HepG2 (cell line): ENCODE results near the gene MICOS13. TPM values are rescaled to one million over a fixed set of nuclear protein-coding genes. Genes with fewer than 3 reads are reported as not detected.

Experiments
- AGO2 ChIP-seq: fragments of 200-400 bp; formaldehyde crosslinking; optimal IDR thresholded peaks from 2 replicates; pipeline ENCODE3; 2017; ENCODE audit warnings: mild to moderate bottlenecking, low read depth, low read length, moderate library complexity
- DNMT3B ChIP-seq: conservative IDR thresholded peaks from 2 replicates; pipeline ENCODE4 v1.6.1; 2016; ENCODE audit warnings: missing biosample characterization, control low read depth
- GATAD1 ChIP-seq: IDR thresholded peaks from 2 replicates; pipeline ENCODE4 v1.6.1; 2016; ENCODE audit warnings: missing genetic modification reagents, missing compliant biosample characterization
- GFI1 ChIP-seq: sonication (generic); formaldehyde crosslinking; IDR thresholded peaks from 2 replicates; pipeline ENCODE4 v1.5.0; 2020; ENCODE audit warnings: missing genetic modification reagents, mild to moderate bottlenecking, borderline replicate concordance
- HNF4A ChIP-seq: sonication (generic); formaldehyde crosslinking; IDR thresholded peaks from 2 replicates; pipeline ENCODE4 v1.4.0; 2020; ENCODE audit warnings: missing genetic modification reagents
- HNRNPL ChIP-seq: fragments of 200-400 bp; formaldehyde crosslinking; IDR thresholded peaks from 2 replicates; pipeline ENCODE4 v1.6.1; 2017; ENCODE audit warnings: mild to moderate bottlenecking, low read depth, low read length
- NFAT5 ChIP-seq: sonication (generic); formaldehyde crosslinking; IDR thresholded peaks from 2 replicates; pipeline ENCODE4 v1.4.0; 2020; ENCODE audit warnings: missing genetic modification reagents
- NR2C2 ChIP-seq: sonication (generic); formaldehyde crosslinking; IDR thresholded peaks from 2 replicates; pipeline ENCODE4 v1.4.0; 2020; ENCODE audit warnings: missing genetic modification reagents, mild to moderate bottlenecking, moderate library complexity, borderline replicate concordance
- RBFOX2 ChIP-seq: fragments of 200-400 bp; formaldehyde crosslinking; IDR thresholded peaks from 2 replicates; pipeline ENCODE4 v1.6.1; 2017; ENCODE audit warnings: low read depth, mild to moderate bottlenecking, low read length
- RNF2 ChIP-seq: fragments of 450-650 bp; conservative IDR thresholded peaks from 2 replicates; pipeline ENCODE4 v1.6.1; 2016; ENCODE audit warnings: low read depth
- SALL1 ChIP-seq: sonication (generic); formaldehyde crosslinking; IDR thresholded peaks from 2 replicates; pipeline ENCODE4 v1.8.0; 2022; ENCODE audit warnings: mild to moderate bottlenecking, missing genetic modification reagents
- SIX1 ChIP-seq: sonication (generic); formaldehyde crosslinking; IDR thresholded peaks from 2 replicates; pipeline ENCODE4 v1.4.0; 2020; ENCODE audit warnings: missing genetic modification reagents, borderline replicate concordance
- SMAD3 ChIP-seq: sonication (generic); formaldehyde crosslinking; IDR thresholded peaks from 2 replicates; pipeline ENCODE4 v1.4.0; 2020; ENCODE audit warnings: missing genetic modification reagents
- THAP7 ChIP-seq: sonication (generic); formaldehyde crosslinking; IDR thresholded peaks from 2 replicates; pipeline ENCODE4 v1.8.1; 2023; ENCODE audit warnings: mild to moderate bottlenecking, missing genetic modification reagents
- TSC22D2 ChIP-seq: sonication (generic); formaldehyde crosslinking; IDR thresholded peaks from 2 replicates; pipeline ENCODE4 v1.5.1; 2020; ENCODE audit warnings: missing genetic modification reagents, mild to moderate bottlenecking, borderline replicate concordance
- ZKSCAN8 ChIP-seq: IDR thresholded peaks from 2 replicates; pipeline ENCODE4 v1.6.1; 2016; ENCODE audit warnings: borderline replicate concordance, missing genetic modification reagents, missing compliant biosample characterization
- ZNF230 ChIP-seq: sonication (generic); formaldehyde crosslinking; IDR thresholded peaks from 2 replicates; pipeline ENCODE4 v1.4.0; 2020; ENCODE audit warnings: mild to moderate bottlenecking, missing genetic modification reagents
- ZNF432 ChIP-seq: sonication (generic); formaldehyde crosslinking; IDR thresholded peaks from 2 replicates; pipeline ENCODE4 v1.5.0; 2020; ENCODE audit warnings: missing genetic modification reagents, mild to moderate bottlenecking, borderline replicate concordance
- ZNF780A ChIP-seq: sonication (generic); formaldehyde crosslinking; IDR thresholded peaks from 2 replicates; pipeline ENCODE4 v1.8.0; 2022; ENCODE audit warnings: mild to moderate bottlenecking, missing genetic modification reagents, moderate library complexity
- ZSCAN12 ChIP-seq: sonication (generic); formaldehyde crosslinking; IDR thresholded peaks from 2 replicates; pipeline ENCODE4 v1.9.0; 2021; ENCODE audit warnings: mild to moderate bottlenecking, missing genetic modification reagents
- polyA plus RNA-seq, 8 experiments: library from polyadenylated mRNA; depleted of rRNA in 3 of 8; stranded (reverse) in 7 of 8; unstranded in 1 of 8; fragments of >200 nt; fragmentation: Illumina TruSeq in 4 of 8; extraction: Trizol in 4 of 8; gene quantifications; 2 replicates each; pipeline versions ENCODE4 v1.2.1 to v1.2.3, GENCODE V29; 2011 to 2016; ENCODE audit warnings: low read depth in 4 of 8, missing spikeins in 1 of 8, mixed read lengths in 1 of 8; ENCODE audit not compliant: insufficient read depth in 1 of 8
- total RNA-seq, 5 experiments: library from RNA; depleted of rRNA; stranded (reverse); fragments of >200 nt; fragmentation: Illumina TruSeq; extraction: Trizol; gene quantifications; 2 replicates each; pipeline ENCODE4 v1.2.3, GENCODE V29; 2016; ENCODE audit warnings: low read depth in 1 of 5
- TF ChIP-seq, protein P1 (sequence below): sonication (generic); formaldehyde crosslinking; conservative IDR thresholded peaks from 2 replicates; pipeline ENCODE4 v1.8.0; 2022; ENCODE audit warnings: low read depth, missing genetic modification reagents

Gene MICOS13
- total and polyA plus RNA-seq, 2 of the 13 experiments (the other 11 are each of a cell fraction or from before 2014, with no cell fraction given), result 28.8 to 35.4 TPM

GRCh38 chr19:5719961-5720790 is 39.9 kb upstream of the MICOS13 start, which contains the start of the genes CATSPERD and LONP1 (continued):
- TF ChIP-seq NFAT5 (CRISPR knock-in tag) (peak; percentile 86; the same call in 1 of the 2 replicates), HNRNPL (no peak), DNMT3B (CRISPR knock-in tag) (peak; percentile 26; the same call in 1 of the 2 replicates), RNF2 (peak; percentile 92; the same call in 1 of the 2 replicates), HNF4A (CRISPR knock-in tag) (0 out of 2 replicates have a peak, but pooled peaks have one; percentile 18), GFI1 (CRISPR knock-in tag) (peak; percentile 59; the same call in 1 of the 2 replicates), SMAD3 (CRISPR knock-in tag) (peak; percentile 65; the same call in 1 of the 2 replicates), SALL1 (CRISPR knock-in tag) (peak; percentile 81), SIX1 (CRISPR knock-in tag) (peak; percentile 62), RBFOX2 (peak; percentile 98), ZNF780A (CRISPR knock-in tag) (peak; percentile 93; the same call in 1 of the 2 replicates), NR2C2 (CRISPR knock-in tag) (peak; percentile 73), GATAD1 (CRISPR knock-in tag) (peak; percentile 99), ZNF432 (CRISPR knock-in tag) (no peak), TSC22D2 (CRISPR knock-in tag) (peak; percentile 67; the same call in 1 of the 2 replicates), AGO2 (peak; percentile 61), THAP7 (CRISPR knock-in tag) (peak; percentile 68; the same call in 1 of the 2 replicates), ZNF230 (0 out of 2 replicates have a peak, but pooled peaks have one; percentile 22), ZKSCAN8 (peak; percentile 63; the same call in 1 of the 2 replicates), ZSCAN12 (peak; percentile 73; the same call in 1 of the 2 replicates)
- TF ChIP-seq, protein P1, sequence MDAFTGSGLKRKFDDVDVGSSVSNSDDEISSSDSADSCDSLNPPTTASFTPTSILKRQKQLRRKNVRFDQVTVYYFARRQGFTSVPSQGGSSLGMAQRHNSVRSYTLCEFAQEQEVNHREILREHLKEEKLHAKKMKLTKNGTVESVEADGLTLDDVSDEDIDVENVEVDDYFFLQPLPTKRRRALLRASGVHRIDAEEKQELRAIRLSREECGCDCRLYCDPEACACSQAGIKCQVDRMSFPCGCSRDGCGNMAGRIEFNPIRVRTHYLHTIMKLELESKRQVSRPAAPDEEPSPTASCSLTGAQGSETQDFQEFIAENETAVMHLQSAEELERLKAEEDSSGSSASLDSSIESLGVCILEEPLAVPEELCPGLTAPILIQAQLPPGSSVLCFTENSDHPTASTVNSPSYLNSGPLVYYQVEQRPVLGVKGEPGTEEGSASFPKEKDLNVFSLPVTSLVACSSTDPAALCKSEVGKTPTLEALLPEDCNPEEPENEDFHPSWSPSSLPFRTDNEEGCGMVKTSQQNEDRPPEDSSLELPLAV (CRISPR knock-in tag), result peak; percentile 80; the same call in 1 of the 2 replicates
